Activated T-cell treated with anti-CD3 and anti-CD28 coated beads for 24 hours (primary cell): ENCODE measurements around the gene ABL1.

Experiments
- DNase-seq: peaks from one replicate; pipeline ENCODE4 v3.0.0-alpha.2; 2020; ENCODE audit warnings: low read depth

ABL1 gene

GRCh38 chr9:130849356-130849755, 14.3 kb downstream of the ABL1 start:
- DNase-seq = no peak

- DNase-seq = no peak
Measured at GRCh38 chr9:130852801-130853200, 17.7 kb downstream of the ABL1 start.

- DNase-seq = no peak
Measured at GRCh38 chr9:130854092-130854491, 19.0 kb downstream of the ABL1 start.

GRCh38 chr9:130854835-130855234, 19.8 kb downstream of the ABL1 start:
- no peak for DNase-seq

- DNase-seq = no peak
Measured at GRCh38 chr9:130856474-130856873, 21.4 kb downstream of the ABL1 start.

GRCh38 chr9:130857864-130858738, 23.0 kb downstream of the ABL1 start:
- no peak for DNase-seq

- DNase-seq = no peak
Measured at GRCh38 chr9:130858739-130859705, 24.0 kb downstream of the ABL1 start.

- no peak for DNase-seq
Measured at GRCh38 chr9:130860458-130861316, 25.6 kb downstream of the ABL1 start.

- no peak for DNase-seq
Measured at GRCh38 chr9:130861372-130862180, 26.5 kb downstream of the ABL1 start.

GRCh38 chr9:130862217-130862616, 27.2 kb downstream of the ABL1 start:
- DNase-seq = no peak

- DNase-seq = no peak
Measured at GRCh38 chr9:130862747-130863146, 27.7 kb downstream of the ABL1 start.

- no peak for DNase-seq
Measured at GRCh38 chr9:130864541-130864940, 29.5 kb downstream of the ABL1 start.

GRCh38 chr9:130865921-130866320, 30.9 kb downstream of the ABL1 start:
- no peak for DNase-seq

- peak; percentile 37 for DNase-seq
Measured at GRCh38 chr9:130866474-130866965, 31.5 kb downstream of the ABL1 start.

- no peak for DNase-seq
Measured at GRCh38 chr9:130867556-130867955, 32.5 kb downstream of the ABL1 start.

GRCh38 chr9:130868230-130868629, 33.2 kb downstream of the ABL1 start:
- no peak for DNase-seq

GRCh38 chr9:130869250-130869649, 34.2 kb downstream of the ABL1 start:
- DNase-seq = no peak

GRCh38 chr9:130870491-130871381, 35.7 kb downstream of the ABL1 start:
- DNase-seq = no peak

GRCh38 chr9:130871395-130872062, 36.5 kb downstream of the ABL1 start:
- no peak for DNase-seq
